OCI-LY3 (cell line): ENCODE results near the gene OAT.

Experiments used
- CTCF ChIP-seq: fragments of 200-600, 300-600 bp; sonication (generic); IDR thresholded peaks from 2 replicates; pipeline ENCODE4 v1.5.1; 2014; ENCODE audit warnings: antibody characterized with exemption, low read length, low read depth
- EZH2phosphoT487 ChIP-seq: fragments of 200-600 bp; shearing (Covaris generic); IDR thresholded peaks from 2 replicates; pipeline ENCODE4 v1.6.1; 2018; ENCODE audit warnings: antibody characterized with exemption, mixed run types, low read depth

GRCh38 chr10:124447751-124448466 is 29.2 kb upstream of the OAT start:
- TF ChIP-seq CTCF = no peak
- no peak for TF ChIP-seq EZH2phosphoT487
